Activated CD8-positive, alpha-beta memory T cell treated with anti-CD3 and anti-CD28 coated beads for 24 hours (primary cell): ENCODE measurements around the gene FAF2.

ENCODE experiments used
- DNase-seq: peaks from one replicate; pipeline ENCODE4 v3.0.0-alpha.2; 2020

The FAF2 gene

GRCh38 chr5:176533894-176534611 lies 85.9 kb downstream of the FAF2 start:
- peak; percentile 79 for DNase-seq

GRCh38 chr5:176534640-176535039 lies 86.5 kb downstream of the FAF2 start:
- no peak for DNase-seq

- DNase-seq: peak; percentile 76
These were observed 87.0 kb downstream of the FAF2 start for GRCh38 chr5:176535101-176535663.

GRCh38 chr5:176535664-176536131 lies 87.5 kb downstream of the FAF2 start:
- DNase-seq: no peak

GRCh38 chr5:176536132-176536901 lies 88.1 kb downstream of the FAF2 start:
- DNase-seq: peak; percentile 91

- DNase-seq: peak; percentile 99
These were observed 88.8 kb downstream of the FAF2 start, which contains the start of gene RNF44 for GRCh38 chr5:176536902-176537553. Gene RNF44, minus strand, starts transcription at chr5:176537402. Its CDS starts 4,930 bp downstream, at chr5:176532472.

GRCh38 chr5:176537554-176538229 lies 89.5 kb downstream of the FAF2 start:
- peak; percentile 94 for DNase-seq

- no peak for DNase-seq
These were observed 90.2 kb downstream of the FAF2 start for GRCh38 chr5:176538230-176538988.

- DNase-seq: no peak
These were observed 90.8 kb downstream of the FAF2 start for GRCh38 chr5:176538989-176539384.

GRCh38 chr5:176540476-176540899 lies 92.3 kb downstream of the FAF2 start:
- no peak for DNase-seq

- DNase-seq: no peak
These were observed 92.8 kb downstream of the FAF2 start for GRCh38 chr5:176540956-176541337.

- peak; percentile 82 for DNase-seq
These were observed 93.4 kb downstream of the FAF2 start for GRCh38 chr5:176541338-176542134.

GRCh38 chr5:176542135-176542595 lies 94.0 kb downstream of the FAF2 start:
- peak; percentile 88 for DNase-seq

GRCh38 chr5:176542596-176543427 lies 94.6 kb downstream of the FAF2 start:
- no peak for DNase-seq

GRCh38 chr5:176543428-176544182 lies 95.4 kb downstream of the FAF2 start:
- DNase-seq: peak; percentile 89

GRCh38 chr5:176545388-176545736 lies 97.2 kb downstream of the FAF2 start:
- no peak for DNase-seq

GRCh38 chr5:176545737-176546509 lies 97.7 kb downstream of the FAF2 start:
- DNase-seq: no peak

GRCh38 chr5:176547802-176548201 lies 99.6 kb downstream of the FAF2 start:
- DNase-seq: no peak
